MM.1S (cell line): Measurements from ENCODE around the gene MRPL51.

Source experiments
- DNase-seq: peaks from one replicate; pipeline ENCODE4 v3.0.0-alpha.2; 2015
- H2AFZ ChIP-seq: fragments of 300-600 bp; sonication (generic); 2 replicates; pipeline ENCODE4 v1.6.0; 2016; ENCODE audit warnings: antibody characterized with exemption, low read length
- H3F3A ChIP-seq: fragments of 300-600 bp; sonication (generic); 2 replicates; pipeline ENCODE4 v1.6.1; 2016; ENCODE audit warnings: mild to moderate bottlenecking, antibody characterized with exemption, low read length, moderate library complexity, mixed read lengths; ENCODE audit not compliant: insufficient read depth
- H3K27ac ChIP-seq: fragments of 300-600 bp; sonication (generic); 2 replicates; pipeline ENCODE4 v1.5.1; 2016; ENCODE audit warnings: mild to moderate bottlenecking, low read length
- H3K27me3 ChIP-seq: fragments of 300-600 bp; sonication (generic); replicated peaks from 2 replicates; pipeline ENCODE4 v1.6.0; 2016; ENCODE audit warnings: low read length; ENCODE audit not compliant: insufficient read depth
- H3K36me3 ChIP-seq: fragments of 300-600 bp; sonication (generic); replicated peaks from 2 replicates; pipeline ENCODE4 v1.6.1; 2016; ENCODE audit warnings: mild to moderate bottlenecking, low read length, mixed read lengths; ENCODE audit not compliant: insufficient read depth
- H3K4me1 ChIP-seq: fragments of 300-600 bp; sonication (generic); 2 replicates; pipeline ENCODE4 v1.6.1; 2016; ENCODE audit warnings: low read length, mixed read lengths
- H3K4me2 ChIP-seq: fragments of 300-600 bp; sonication (generic); 2 replicates; pipeline ENCODE4 v1.6.0; 2016; ENCODE audit warnings: low read depth, low read length
- H3K4me3 ChIP-seq: fragments of 300-600 bp; sonication (generic); 2 replicates; pipeline ENCODE4 v1.5.1; 2016; ENCODE audit warnings: low read length, mixed read lengths
- H3K79me2 ChIP-seq: fragments of 300-600 bp; sonication (generic); 2 replicates; pipeline ENCODE4 v1.6.1; 2016; ENCODE audit warnings: mixed run types, low read length, mixed read lengths
- H3K9ac ChIP-seq: fragments of 300-600 bp; sonication (generic); 2 replicates; pipeline ENCODE4 v1.6.1; 2016; ENCODE audit warnings: low read length, mixed read lengths
- H3K9me2 ChIP-seq: fragments of 300-600 bp; sonication (generic); replicated peaks from 2 replicates; pipeline ENCODE4 v1.6.1; 2016; ENCODE audit warnings: mild to moderate bottlenecking, low read length, mixed read lengths; ENCODE audit not compliant: insufficient read depth
- H3K9me3 ChIP-seq: fragments of 300-600 bp; sonication (generic); replicated peaks from 2 replicates; pipeline ENCODE4 v1.6.1; 2016; ENCODE audit warnings: mild to moderate bottlenecking, low read length, mixed read lengths; ENCODE audit not compliant: insufficient read depth
- H4K20me1 ChIP-seq: fragments of 300-600 bp; sonication (generic); 2 replicates; pipeline ENCODE4 v1.6.1; 2016; ENCODE audit warnings: mild to moderate bottlenecking, low read length, moderate library complexity, mixed read lengths; ENCODE audit not compliant: insufficient read depth
- EZH2 ChIP-seq: fragments of 300-600 bp; sonication (generic); optimal IDR thresholded peaks from 2 replicates; pipeline ENCODE3; 2017; ENCODE audit warnings: low read depth, mild to moderate bottlenecking, antibody characterized with exemption, low read length, mixed read lengths
- EZH2phosphoT487 ChIP-seq: fragments of 300-600 bp; sonication (generic); IDR thresholded peaks from 2 replicates; pipeline ENCODE4 v1.6.1; 2018; ENCODE audit warnings: antibody characterized with exemption, low read length
- TF ChIP-seq, protein P1 (sequence below): fragments of 300-600 bp; sonication (generic); IDR thresholded peaks from 2 replicates; pipeline ENCODE4 v1.5.1; 2016; ENCODE audit warnings: antibody characterized with exemption, low read length, mixed read lengths

The MRPL51 gene

GRCh38 chr12:6534695-6534944 is 41.6 kb upstream of the MRPL51 start:
- peak overlapping the region; percentile 85; the same call in 1 of the 2 replicates for H3K4me2 ChIP-seq
- peaks cover 60% of the 10 kb centered on the region for H3K79me2 ChIP-seq
- no peaks in the 10 kb centered on the region for H3K27me3 ChIP-seq
- peak overlapping the region; percentile 96 for H3K9ac ChIP-seq
- H3K27ac ChIP-seq = peak overlapping the region; percentile 95
- H3K4me3 ChIP-seq = peak overlapping the region; percentile 86
- H3K36me3 ChIP-seq = peaks cover 23% of the 10 kb centered on the region; the same call in 1 of the 2 replicates
- H3K9me3 ChIP-seq = no peaks in the 10 kb centered on the region
- no peak for DNase-seq
- no peak overlapping the region for H2AFZ ChIP-seq
- no peaks in the 10 kb centered on the region for H3K9me2 ChIP-seq
- H3K4me1 ChIP-seq = peaks cover 20% of the 10 kb centered on the region
- peaks cover 89% of the 10 kb centered on the region for H3F3A ChIP-seq
- no peak for TF ChIP-seq EZH2phosphoT487
- peaks cover 33% of the 10 kb centered on the region for H4K20me1 ChIP-seq

- Histone ChIP-seq H3K4me1 (peaks cover 20% of the 10 kb centered on the region), H3K27me3 (no peaks in the 10 kb centered on the region), H3K79me2 (peaks cover 60% of the 10 kb centered on the region), H3K9me2 (no peaks in the 10 kb centered on the region), H3F3A (peaks cover 83% of the 10 kb centered on the region), H2AFZ (peak within 1 kb of the TSS; percentile 72), H4K20me1 (peaks cover 33% of the 10 kb centered on the region), H3K4me2 (peak within 1 kb of the TSS; percentile 93), H3K4me3 (peak within 1 kb of the TSS; percentile 86), H3K9me3 (no peaks in the 10 kb centered on the region), H3K27ac (peak within 1 kb of the TSS; percentile 95), H3K36me3 (peaks cover 26% of the 10 kb centered on the region; the same call in 1 of the 2 replicates), H3K9ac (peak within 1 kb of the TSS; percentile 96)
- DNase-seq = peak; percentile 99
- TF ChIP-seq EZH2phosphoT487 (no peak), EZH2 (no peak)
- TF ChIP-seq, protein P1, sequence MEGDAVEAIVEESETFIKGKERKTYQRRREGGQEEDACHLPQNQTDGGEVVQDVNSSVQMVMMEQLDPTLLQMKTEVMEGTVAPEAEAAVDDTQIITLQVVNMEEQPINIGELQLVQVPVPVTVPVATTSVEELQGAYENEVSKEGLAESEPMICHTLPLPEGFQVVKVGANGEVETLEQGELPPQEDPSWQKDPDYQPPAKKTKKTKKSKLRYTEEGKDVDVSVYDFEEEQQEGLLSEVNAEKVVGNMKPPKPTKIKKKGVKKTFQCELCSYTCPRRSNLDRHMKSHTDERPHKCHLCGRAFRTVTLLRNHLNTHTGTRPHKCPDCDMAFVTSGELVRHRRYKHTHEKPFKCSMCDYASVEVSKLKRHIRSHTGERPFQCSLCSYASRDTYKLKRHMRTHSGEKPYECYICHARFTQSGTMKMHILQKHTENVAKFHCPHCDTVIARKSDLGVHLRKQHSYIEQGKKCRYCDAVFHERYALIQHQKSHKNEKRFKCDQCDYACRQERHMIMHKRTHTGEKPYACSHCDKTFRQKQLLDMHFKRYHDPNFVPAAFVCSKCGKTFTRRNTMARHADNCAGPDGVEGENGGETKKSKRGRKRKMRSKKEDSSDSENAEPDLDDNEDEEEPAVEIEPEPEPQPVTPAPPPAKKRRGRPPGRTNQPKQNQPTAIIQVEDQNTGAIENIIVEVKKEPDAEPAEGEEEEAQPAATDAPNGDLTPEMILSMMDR = no peak
Measured at GRCh38 chr12:6533923-6534694, 41.0 kb upstream of the MRPL51 start, which contains the start of gene GAPDH. Gene GAPDH, plus strand, starts transcription at chr12:6534517. Its CDS starts 316 bp downstream, at chr12:6534833.

DNA sequence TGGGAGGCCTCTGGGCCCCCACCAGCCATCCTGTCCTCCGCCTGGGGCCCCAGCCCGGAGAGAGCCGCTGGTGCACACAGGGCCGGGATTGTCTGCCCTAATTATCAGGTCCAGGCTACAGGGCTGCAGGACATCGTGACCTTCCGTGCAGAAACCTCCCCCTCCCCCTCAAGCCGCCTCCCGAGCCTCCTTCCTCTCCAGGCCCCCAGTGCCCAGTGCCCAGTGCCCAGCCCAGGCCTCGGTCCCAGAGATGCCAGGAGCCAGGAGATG is 40.5 kb upstream of the MRPL51 start:
- peak overlapping the region; percentile 95 for H3K27ac ChIP-seq
- no peaks in the 10 kb centered on the region for H3K9me2 ChIP-seq
- H3K4me3 ChIP-seq = peak overlapping the region; percentile 86
- peak overlapping the region; percentile 72 for H2AFZ ChIP-seq
- peaks cover 33% of the 10 kb centered on the region for H4K20me1 ChIP-seq
- no peak for TF ChIP-seq EZH2phosphoT487
- no peaks in the 10 kb centered on the region for H3K27me3 ChIP-seq
- peaks cover 20% of the 10 kb centered on the region for H3K4me1 ChIP-seq
- no peak for DNase-seq
- no peaks in the 10 kb centered on the region for H3K9me3 ChIP-seq
- peaks cover 26% of the 10 kb centered on the region; the same call in 1 of the 2 replicates for H3K36me3 ChIP-seq
- peak overlapping the region; percentile 96 for H3K9ac ChIP-seq
- H3K4me2 ChIP-seq = peak overlapping the region; percentile 93
- peaks cover 60% of the 10 kb centered on the region for H3K79me2 ChIP-seq
- H3F3A ChIP-seq = peaks cover 78% of the 10 kb centered on the region

GRCh38 chr12:6532927-6533652 is 40.0 kb upstream of the MRPL51 start:
- H3K9ac ChIP-seq = peak overlapping the region; percentile 96
- H3F3A ChIP-seq = peaks cover 73% of the 10 kb centered on the region
- H3K9me3 ChIP-seq = no peaks in the 10 kb centered on the region
- TF ChIP-seq EZH2phosphoT487 (no peak), EZH2 (no peak)
- TF ChIP-seq, protein P1 = no peak
- peak; percentile 60 for DNase-seq
- H3K9me2 ChIP-seq = no peaks in the 10 kb centered on the region
- no peaks in the 10 kb centered on the region for H3K27me3 ChIP-seq
- peaks cover 28% of the 10 kb centered on the region for H4K20me1 ChIP-seq
- peaks cover 27% of the 10 kb centered on the region; the same call in 1 of the 2 replicates for H3K36me3 ChIP-seq
- H3K4me2 ChIP-seq = peak overlapping the region; percentile 93
- H3K4me1 ChIP-seq = peaks cover 20% of the 10 kb centered on the region
- peak overlapping the region; percentile 86 for H3K4me3 ChIP-seq
- H2AFZ ChIP-seq = peak overlapping the region; percentile 72
- peak overlapping the region; percentile 95 for H3K27ac ChIP-seq
- H3K79me2 ChIP-seq = peaks cover 60% of the 10 kb centered on the region
